ENCODE data around the gene DVL1. TPM values are rescaled to one million over a fixed set of nuclear protein-coding genes. Genes with fewer than 3 reads are reported as not detected.
"Not testable (repeated sequence)": the region's sequence is repeated elsewhere in the genome, so short reads cannot be mapped to it uniquely, and the experiment has no call there.

The DVL1 gene
- total RNA-seq, 4 donors from 2014 or later, result 84.4 to 174 (median 88.9) TPM

GRCh38 chr1:1388078-1388472 lies 38.9 kb upstream of the DVL1 start:
- no peak for TF ChIP-seq CTCF (IDR thresholded peaks at IDR 0.05)
- TF ChIP-seq EP300 (IDR thresholded peaks at IDR 0.05), result no peak
- no peak for TF ChIP-seq POLR2A (IDR thresholded peaks at IDR 0.05)
- no peak for TF ChIP-seq POLR2AphosphoS5 (IDR thresholded peaks at IDR 0.05)
- Histone ChIP-seq H3K9me3 (no peaks in the 10 kb centered on the region), H3K27ac (no peak overlapping the region), H3K4me3 (no peak overlapping the region), H3K36me3 (peaks cover 0 to 85% of the 10 kb centered on the region in 2 donors), H3K27me3 (no peaks in the 10 kb centered on the region), H3K4me1 (peaks cover 0 to 11% (median 0%) of the 10 kb centered on the region in 3 donors)
- no peak for ATAC-seq
- WGBS, 2 donors (ENCODE audit: low coverage in 1 of 2), result 91 to 100% methylated on average over 2 to 6 of the region's 16 CpGs

GRCh38 chr1:1387098-1388077 lies 38.2 kb upstream of the DVL1 start:
- no peak for ATAC-seq
- H3K4me3 ChIP-seq, result no peak overlapping the region
- TF ChIP-seq POLR2A (IDR thresholded peaks at IDR 0.05), result no peak
- no peak for TF ChIP-seq POLR2AphosphoS5 (IDR thresholded peaks at IDR 0.05)
- TF ChIP-seq CTCF (IDR thresholded peaks at IDR 0.05), result no peak
- no peak for TF ChIP-seq EP300 (IDR thresholded peaks at IDR 0.05)
- no peaks in the 10 kb centered on the region for H3K27me3 ChIP-seq
- H3K9me3 ChIP-seq, result no peaks in the 10 kb centered on the region
- H3K4me1 ChIP-seq, result peaks cover 0 to 4% (median 0%) of the 10 kb centered on the region in 3 donors
- 95 to 96% methylated on average over 4 to 21 of the region's 50 CpGs for WGBS, 2 donors (ENCODE audit: low coverage in 1 of 2)
- H3K36me3 ChIP-seq, result peaks cover 0 to 78% of the 10 kb centered on the region in 2 donors
- H3K27ac ChIP-seq, result no peak overlapping the region

GRCh38 chr1:1385931-1386330 lies 36.7 kb upstream of the DVL1 start:
- no peak overlapping the region for H3K4me3 ChIP-seq
- WGBS, 2 donors (ENCODE audit: low coverage in 1 of 2), result no CpG with 5 or more reads among the region's 8 CpGs
- H3K27ac ChIP-seq, result no peak overlapping the region
- H3K27me3 ChIP-seq, result no peaks in the 10 kb centered on the region
- no peak for ATAC-seq
- H3K36me3 ChIP-seq, result peaks cover 0 to 73% of the 10 kb centered on the region in 2 donors
- no peaks in the 10 kb centered on the region for H3K9me3 ChIP-seq
- peaks cover 0 to under 1% (median 0%) of the 10 kb centered on the region in 3 donors for H3K4me1 ChIP-seq
- TF ChIP-seq CTCF (IDR thresholded peaks at IDR 0.05) (no peak), POLR2A (IDR thresholded peaks at IDR 0.05) (no peak), POLR2AphosphoS5 (IDR thresholded peaks at IDR 0.05) (no peak)

GRCh38 chr1:1385339-1385738 lies 36.1 kb upstream of the DVL1 start:
- not testable (repeated sequence) for H3K27me3 ChIP-seq, ATAC-seq, H3K9me3 ChIP-seq, H3K4me3 ChIP-seq, H3K4me1 ChIP-seq, H3K27ac ChIP-seq
- whole genome bisulfite sequencing, 2 donors (ENCODE audit: low coverage in 1 of 2), result 90 to 91% methylated on average over 9 to 13 of the region's 29 CpGs
- peaks cover 0 to 73% of the 10 kb centered on the region in 2 donors for H3K36me3 ChIP-seq

GRCh38 chr1:1381294-1381693 lies 32.1 kb upstream of the DVL1 start:
- H3K27ac ChIP-seq, result no peak overlapping the region
- TF ChIP-seq CTCF (IDR thresholded peaks at IDR 0.05) (no peak), EP300 (IDR thresholded peaks at IDR 0.05) (no peak), POLR2A (IDR thresholded peaks at IDR 0.05) (no peak), POLR2AphosphoS5 (IDR thresholded peaks at IDR 0.05) (no peak)
- no peak overlapping the region for H3K4me3 ChIP-seq
- WGBS, 2 donors (ENCODE audit: low coverage in 1 of 2), result no CpG with 5 or more reads among the region's 8 CpGs
- H3K4me1 ChIP-seq, result peaks cover 0 to under 1% (median 0%) of the 10 kb centered on the region in 3 donors
- H3K9me3 ChIP-seq, result no peaks in the 10 kb centered on the region
- H3K27me3 ChIP-seq, result no peaks in the 10 kb centered on the region
- H3K36me3 ChIP-seq, result peaks cover 0 to 33% of the 10 kb centered on the region in 2 donors
- ATAC-seq, result no peak
